WERI-Rb-1 (cell line): ENCODE measurements around the gene AKR7A2.

Experiments
- DNase-seq: peaks from one replicate; pipeline ENCODE4 v3.0.0-alpha.2; 2020
- H3K27ac ChIP-seq: fragments of 250-450 bp; sonication (Bioruptor Pico); 2 replicates; pipeline ENCODE4 v1.5.1; 2020; ENCODE audit warnings: mild to moderate bottlenecking, moderate library complexity
- H3K27me3 ChIP-seq: fragments of 250-450 bp; sonication (Bioruptor Pico); 2 replicates; pipeline ENCODE4 v1.5.1; 2021; ENCODE audit warnings: mild to moderate bottlenecking, low read depth, moderate library complexity; ENCODE audit not compliant: insufficient read depth, severe bottlenecking
- H3K36me3 ChIP-seq: fragments of 250-450 bp; sonication (Bioruptor Pico); 2 replicates; pipeline ENCODE4 v1.5.1; 2020; ENCODE audit warnings: mild to moderate bottlenecking, moderate library complexity
- H3K4me3 ChIP-seq: 2 replicates; pipeline ENCODE4 v1.5.1; 2011; ENCODE audit warnings: low read depth, mild to moderate bottlenecking, control low read depth, low read length
- H3K9me3 ChIP-seq: fragments of 250-450 bp; sonication (Bioruptor Pico); 2 replicates; pipeline ENCODE4 v1.5.1; 2021; ENCODE audit warnings: mild to moderate bottlenecking, moderate library complexity; ENCODE audit not compliant: severe bottlenecking
- CTCF ChIP-seq: IDR thresholded peaks from 2 replicates; pipeline ENCODE4 v1.5.1; 2011; ENCODE audit warnings: low read depth, mild to moderate bottlenecking, control low read depth, inconsistent platforms, low read length

AKR7A2 gene

GRCh38 chr1:19351873-19352272 is 39.9 kb upstream of the AKR7A2 start:
- TF ChIP-seq CTCF = no peak
- Histone ChIP-seq H3K27me3 (no peaks in the 10 kb centered on the region), H3K9me3 (no peaks in the 10 kb centered on the region), H3K4me3 (no peak overlapping the region), H3K27ac (no peak overlapping the region), H3K36me3 (peaks cover 33% of the 10 kb centered on the region)
- DNase-seq = no peak

- Histone ChIP-seq H3K27me3 (no peaks in the 10 kb centered on the region), H3K4me3 (no peak overlapping the region), H3K9me3 (no peaks in the 10 kb centered on the region), H3K36me3 (peaks cover 23% of the 10 kb centered on the region), H3K27ac (no peak overlapping the region)
- no peak for TF ChIP-seq CTCF
- no peak for DNase-seq
These were observed 38.6 kb upstream of the AKR7A2 start for GRCh38 chr1:19350566-19350965.

GRCh38 chr1:19349999-19350398 is 38.1 kb upstream of the AKR7A2 start:
- Histone ChIP-seq H3K27me3 (no peaks in the 10 kb centered on the region), H3K27ac (no peak overlapping the region), H3K4me3 (no peak overlapping the region), H3K9me3 (no peaks in the 10 kb centered on the region), H3K36me3 (peaks cover 22% of the 10 kb centered on the region)
- DNase-seq = no peak
- no peak for TF ChIP-seq CTCF

GRCh38 chr1:19348441-19349198 is 36.7 kb upstream of the AKR7A2 start:
- TF ChIP-seq CTCF = no peak
- Histone ChIP-seq H3K9me3 (no peaks in the 10 kb centered on the region), H3K27me3 (no peaks in the 10 kb centered on the region), H3K4me3 (no peak overlapping the region), H3K27ac (no peak overlapping the region), H3K36me3 (peaks cover 23% of the 10 kb centered on the region)
- no peak for DNase-seq

GRCh38 chr1:19347533-19348172 is 35.7 kb upstream of the AKR7A2 start:
- Histone ChIP-seq H3K4me3 (no peak overlapping the region), H3K27me3 (no peaks in the 10 kb centered on the region), H3K27ac (no peak overlapping the region), H3K36me3 (peaks cover 19% of the 10 kb centered on the region), H3K9me3 (no peaks in the 10 kb centered on the region)
- no peak for DNase-seq
- TF ChIP-seq CTCF = no peak

GRCh38 chr1:19346026-19346425 is 34.1 kb upstream of the AKR7A2 start:
- Histone ChIP-seq H3K9me3 (no peaks in the 10 kb centered on the region), H3K36me3 (peaks cover 18% of the 10 kb centered on the region), H3K4me3 (no peak overlapping the region), H3K27me3 (no peaks in the 10 kb centered on the region), H3K27ac (no peak overlapping the region)
- DNase-seq = no peak
- no peak for TF ChIP-seq CTCF
